C4-2B (cell line): ENCODE measurements around the gene TMEFF2.

ENCODE experiments used
- ZFX ChIP-seq: fragments of 450-650 bp; IDR thresholded peaks from 2 replicates; pipeline ENCODE4 v1.6.1; 2017
- TF ChIP-seq, protein P1 (sequence below): fragments of 450-650 bp; conservative IDR thresholded peaks from 2 replicates; pipeline ENCODE4 v1.5.1; 2017; ENCODE audit warnings: mild to moderate bottlenecking

GRCh38 chr2:192038110-192038509, 156.6 kb downstream of the TMEFF2 start:
- TF ChIP-seq, protein P1, sequence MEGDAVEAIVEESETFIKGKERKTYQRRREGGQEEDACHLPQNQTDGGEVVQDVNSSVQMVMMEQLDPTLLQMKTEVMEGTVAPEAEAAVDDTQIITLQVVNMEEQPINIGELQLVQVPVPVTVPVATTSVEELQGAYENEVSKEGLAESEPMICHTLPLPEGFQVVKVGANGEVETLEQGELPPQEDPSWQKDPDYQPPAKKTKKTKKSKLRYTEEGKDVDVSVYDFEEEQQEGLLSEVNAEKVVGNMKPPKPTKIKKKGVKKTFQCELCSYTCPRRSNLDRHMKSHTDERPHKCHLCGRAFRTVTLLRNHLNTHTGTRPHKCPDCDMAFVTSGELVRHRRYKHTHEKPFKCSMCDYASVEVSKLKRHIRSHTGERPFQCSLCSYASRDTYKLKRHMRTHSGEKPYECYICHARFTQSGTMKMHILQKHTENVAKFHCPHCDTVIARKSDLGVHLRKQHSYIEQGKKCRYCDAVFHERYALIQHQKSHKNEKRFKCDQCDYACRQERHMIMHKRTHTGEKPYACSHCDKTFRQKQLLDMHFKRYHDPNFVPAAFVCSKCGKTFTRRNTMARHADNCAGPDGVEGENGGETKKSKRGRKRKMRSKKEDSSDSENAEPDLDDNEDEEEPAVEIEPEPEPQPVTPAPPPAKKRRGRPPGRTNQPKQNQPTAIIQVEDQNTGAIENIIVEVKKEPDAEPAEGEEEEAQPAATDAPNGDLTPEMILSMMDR = no peak
- TF ChIP-seq ZFX = no peak
